H9 (cell line): ENCODE measurements around the gene DEPDC1B. TPM values are rescaled to one million over a fixed set of nuclear protein-coding genes. Genes with fewer than 3 reads are reported as not detected.

Source experiments
- DNase-seq: peaks from one replicate; pipeline ENCODE4 v3.0.0-alpha.2; 2017
- H2AFZ ChIP-seq: one replicate; pipeline ENCODE4 v1.6.1; 2013; ENCODE audit warnings: mild to moderate bottlenecking, low read length, control low read depth, moderate library complexity
- H2AK5ac ChIP-seq: 2 replicates; pipeline ENCODE4 v1.6.1; 2013; ENCODE audit warnings: low read length, control low read depth, mixed read lengths; ENCODE audit not compliant: insufficient read length
- H2BK120ac ChIP-seq: one replicate; pipeline ENCODE4 v1.6.1; 2013; ENCODE audit warnings: low read depth, mild to moderate bottlenecking, low read length, control low read depth, inconsistent platforms; ENCODE audit not compliant: poor library complexity, severe bottlenecking
- H2BK12ac ChIP-seq: 2 replicates; pipeline ENCODE4 v1.6.1; 2013; ENCODE audit warnings: low read length, control low read depth, mixed read lengths, low read depth; ENCODE audit not compliant: insufficient read length
- H2BK15ac ChIP-seq: 2 replicates; pipeline ENCODE4 v1.6.1; 2013; ENCODE audit warnings: low read depth, low read length, control low read depth
- H2BK20ac ChIP-seq: one replicate; pipeline ENCODE4 v1.6.1; 2013; ENCODE audit warnings: low read depth, mild to moderate bottlenecking, low read length, control low read depth, inconsistent platforms; ENCODE audit not compliant: poor library complexity, severe bottlenecking
- H2BK5ac ChIP-seq: 2 replicates; pipeline ENCODE4 v1.6.1; 2013; ENCODE audit warnings: low read length, control low read depth, mixed read lengths; ENCODE audit not compliant: insufficient read length
- H3K14ac ChIP-seq: 2 replicates; pipeline ENCODE4 v1.6.1; 2013; ENCODE audit warnings: low read length, control low read depth; ENCODE audit not compliant: insufficient read depth
- H3K18ac ChIP-seq: 2 replicates; pipeline ENCODE4 v1.6.1; 2013; ENCODE audit warnings: low read depth, mild to moderate bottlenecking, mixed read lengths, low read length, control low read depth; ENCODE audit not compliant: insufficient read length
- H3K23ac ChIP-seq: 2 replicates; pipeline ENCODE4 v1.6.1; 2013; ENCODE audit warnings: low read length, control low read depth, mixed read lengths, low read depth; ENCODE audit not compliant: insufficient read length
- H3K23me2 ChIP-seq: 2 replicates; pipeline ENCODE4 v1.6.1; 2013; ENCODE audit warnings: low read depth, mild to moderate bottlenecking, mixed read lengths, low read length, control low read depth; ENCODE audit not compliant: insufficient read length, poor library complexity, severe bottlenecking
- H3K27ac ChIP-seq: 2 replicates; pipeline ENCODE4 v1.5.1; 2013; ENCODE audit warnings: low read length, control low read depth, mixed read lengths, low read depth; ENCODE audit not compliant: insufficient read length
- H3K27me3 ChIP-seq: 2 replicates; pipeline ENCODE4 v1.6.1; 2013; ENCODE audit warnings: low read length, control low read depth, inconsistent platforms; ENCODE audit not compliant: insufficient read depth
- H3K4ac ChIP-seq: 2 replicates; pipeline ENCODE4 v1.6.1; 2013; ENCODE audit warnings: low read depth, mild to moderate bottlenecking, control low read depth, inconsistent platforms, low read length, moderate library complexity
- H3K4me1 ChIP-seq: 2 replicates; pipeline ENCODE4 v1.6.1; 2013; ENCODE audit warnings: low read length, control low read depth, inconsistent platforms; ENCODE audit not compliant: insufficient read depth
- H3K4me2 ChIP-seq: 2 replicates; pipeline ENCODE4 v1.6.1; 2013; ENCODE audit warnings: low read length, control low read depth, mixed read lengths; ENCODE audit not compliant: insufficient read length, insufficient read depth
- H3K56ac ChIP-seq: 2 replicates; pipeline ENCODE4 v1.6.1; 2013; ENCODE audit warnings: low read depth, mild to moderate bottlenecking, mixed read lengths, low read length, control low read depth; ENCODE audit not compliant: insufficient read length
- H3K79me1 ChIP-seq: 2 replicates; pipeline ENCODE4 v1.6.1; 2013; ENCODE audit warnings: low read depth, mild to moderate bottlenecking, moderate library complexity, low read length, control low read depth, inconsistent platforms; ENCODE audit not compliant: insufficient read depth, poor library complexity, severe bottlenecking
- H3K79me2 ChIP-seq: 2 replicates; pipeline ENCODE4 v1.6.1; 2013; ENCODE audit warnings: low read length, control low read depth, inconsistent platforms; ENCODE audit not compliant: insufficient read depth
- H3K9ac ChIP-seq: 2 replicates; pipeline ENCODE4 v1.6.1; 2013; ENCODE audit warnings: low read length, control low read depth, mixed read lengths; ENCODE audit not compliant: insufficient read length; ENCODE audit errors: extremely low read depth
- H3K9me3 ChIP-seq: one replicate; pipeline ENCODE4 v1.6.1; 2013; ENCODE audit warnings: low read depth, low read length, inconsistent platforms; ENCODE audit not compliant: control insufficient read depth
- H3T11ph ChIP-seq: one replicate; pipeline ENCODE4 v1.6.1; 2013; ENCODE audit warnings: mild to moderate bottlenecking, low read length, control low read depth, inconsistent platforms
- H4K20me1 ChIP-seq: one replicate; pipeline ENCODE4 v1.6.1; 2013; ENCODE audit not compliant: control insufficient read depth, insufficient read length, insufficient read depth
- H4K5ac ChIP-seq: 2 replicates; pipeline ENCODE4 v1.6.1; 2013; ENCODE audit warnings: low read depth, mild to moderate bottlenecking, mixed read lengths, low read length, control low read depth; ENCODE audit not compliant: insufficient read length
- H4K8ac ChIP-seq: replicated peaks from 2 replicates; pipeline ENCODE4 v1.6.1; 2013; ENCODE audit warnings: low read length, control low read depth, mixed read lengths, low read depth; ENCODE audit not compliant: insufficient read length
- H4K91ac ChIP-seq: 2 replicates; pipeline ENCODE4 v1.6.1; 2013; ENCODE audit warnings: low read depth, mild to moderate bottlenecking, moderate library complexity, mixed read lengths, low read length, control low read depth; ENCODE audit not compliant: insufficient read length
- H3K27ac Mint-ChIP-seq, 3 experiments: 2 replicates in 2 of 3; 3 replicates in 1 of 3; pipeline ENCODE4 v1.8.0; 2020 to 2021; ENCODE audit warnings: mixed read lengths in 3 of 3, mild to moderate bottlenecking in 1 of 3, moderate library complexity in 1 of 3
- H3K27me3 Mint-ChIP-seq: 2 replicates; pipeline ENCODE4 v1.8.0; 2021; ENCODE audit warnings: low read depth, mild to moderate bottlenecking, moderate library complexity, mixed read lengths
- H3K36me3 Mint-ChIP-seq, 3 experiments: 2 replicates in 2 of 3; 3 replicates in 1 of 3; pipeline ENCODE4 v1.8.0; 2020 to 2021; ENCODE audit warnings: low read depth in 3 of 3, mixed read lengths in 3 of 3; ENCODE audit not compliant: insufficient read depth in 1 of 3
- H3K4me1 Mint-ChIP-seq, 2 experiments: 2 replicates each; pipeline ENCODE4 v1.8.0; 2020; ENCODE audit warnings: mixed read lengths in 2 of 2
- H3K4me3 Mint-ChIP-seq, 2 experiments: 2 replicates in 1 of 2; 3 replicates in 1 of 2; pipeline ENCODE4 v1.8.0; 2020 to 2021; ENCODE audit warnings: mild to moderate bottlenecking in 2 of 2, mixed read lengths in 2 of 2, moderate library complexity in 1 of 2
- H3K9me3 Mint-ChIP-seq, 2 experiments: 2 replicates in 1 of 2; 3 replicates in 1 of 2; pipeline ENCODE4 v1.8.0; 2020; ENCODE audit warnings: mild to moderate bottlenecking in 2 of 2, mixed read lengths in 2 of 2, moderate library complexity in 1 of 2
- CTCF ChIP-seq: fragments of 200-600 bp; sonication (generic); conservative IDR thresholded peaks from 3 replicates; pipeline ENCODE4 v1.8.0; 2021; ENCODE audit warnings: antibody characterized with exemption, mild to moderate bottlenecking
- total RNA-seq: library from RNA; stranded (reverse); gene quantifications from 2 replicates; pipeline ENCODE4 v1.2.1, GENCODE V29; 2021

Gene DEPDC1B
- total RNA-seq, 1 experiment from 2014 or later = 49.0 TPM

GRCh38 chr5:60705144-60705543 is 5.2 kb upstream of the DEPDC1B start:
- Mint-ChIP-seq H3K36me3 (no peaks in the 10 kb centered on the region), H3K4me3 (no peak overlapping the region), H3K9me3 (no peaks in the 10 kb centered on the region; a peak in 1 of 5 replicates), H3K27me3 (peaks cover 2% of the 10 kb centered on the region), H3K4me1 (peaks cover 6 to 11% of the 10 kb centered on the region in 2 experiments), H3K27ac (no peak overlapping the region)
- no peak overlapping the region for H2BK15ac ChIP-seq
- H3K4me2 ChIP-seq = no peak overlapping the region
- DNase-seq = no peak
- no peak overlapping the region for H3K23ac ChIP-seq
- no peaks in the 10 kb centered on the region for H3K27me3 ChIP-seq
- H2BK120ac ChIP-seq = no peak overlapping the region
- no peaks in the 10 kb centered on the region for H3K79me1 ChIP-seq
- no peak overlapping the region for H4K5ac ChIP-seq
- no peak overlapping the region for H2AFZ ChIP-seq
- H4K20me1 ChIP-seq = no peaks in the 10 kb centered on the region
- H3K4me1 ChIP-seq = no peaks in the 10 kb centered on the region
- H2AK5ac ChIP-seq = no peak overlapping the region
- no peak overlapping the region for H3K4ac ChIP-seq
- no peak overlapping the region for H2BK20ac ChIP-seq
- H3K9me3 ChIP-seq = no peaks in the 10 kb centered on the region
- no peak overlapping the region for H4K91ac ChIP-seq
- H4K8ac ChIP-seq = no peak overlapping the region
- no peak overlapping the region for H3K56ac ChIP-seq
- H3K23me2 ChIP-seq = peaks cover 6% of the 10 kb centered on the region
- H3T11ph ChIP-seq = no peak overlapping the region
- no peak overlapping the region for H3K9ac ChIP-seq
- no peaks in the 10 kb centered on the region for H3K79me2 ChIP-seq
- no peak overlapping the region for H3K27ac ChIP-seq
- no peak for TF ChIP-seq CTCF
- H3K14ac ChIP-seq = no peak overlapping the region
- no peak overlapping the region for H2BK5ac ChIP-seq
- no peak overlapping the region for H3K18ac ChIP-seq
- no peak overlapping the region for H2BK12ac ChIP-seq
